GM21717 (cell line): Measurements from ENCODE around the gene TMLHE.
"Not testable (repeated sequence)": the region's sequence is repeated elsewhere in the genome, so short reads cannot be mapped to it uniquely, and the experiment has no call there.

Experiments
- ATAC-seq: cut with Tn5 transposase; IDR thresholded peaks from one replicate; pipeline ENCODE4 v1.9.1; 2021; ENCODE audit warnings: mild to moderate bottlenecking, moderate library complexity; ENCODE audit not compliant: unreplicated experiment

The TMLHE gene

GRCh38 chrX:155505296-155505695 is 107.5 kb downstream of the TMLHE start:
- ATAC-seq: no peak

GRCh38 chrX:155495134-155495533 is 117.6 kb downstream of the TMLHE start:
- not testable (repeated sequence) for ATAC-seq

GRCh38 chrX:155491421-155491820 is 121.3 kb downstream of the TMLHE start:
- ATAC-seq: not testable (repeated sequence)

GRCh38 chrX:155477136-155477535 is 135.6 kb downstream of the TMLHE start:
- ATAC-seq: not testable (repeated sequence)

GRCh38 chrX:155466269-155466938 is 146.3 kb downstream of the TMLHE start:
- ATAC-seq: peak; percentile 53

GRCh38 chrX:155460501-155460900 is 152.3 kb downstream of the TMLHE start:
- ATAC-seq: not testable (repeated sequence)

- peak; percentile 75 for ATAC-seq
Observed at GRCh38 chrX:155458471-155458870, 154.3 kb downstream of the TMLHE start, which contains the start of gene F8A3. TSS of gene F8A3 (minus strand) at chrX:155458620. CDS start at chrX:155458600, 20 bp downstream.

- peak; percentile 51 for ATAC-seq
Observed at GRCh38 chrX:155457761-155458447, 154.8 kb downstream of the TMLHE start.

- no peak for ATAC-seq
Observed at GRCh38 chrX:155441097-155441496, 171.7 kb downstream of the TMLHE start.
